NCI-H1694 (cell line): ENCODE measurements around the gene GTF2H1.
"Not testable (repeated sequence)": the region's sequence is repeated elsewhere in the genome, so short reads cannot be mapped to it uniquely, and the experiment has no call there.

Source experiments
- DNase-seq: peaks from one replicate; lab custom pipeline; 2025; lab: John Stamatoyannopoulos, UW

GTF2H1 gene

GRCh38 chr11:18319914-18320313 lies 2.5 kb upstream of the GTF2H1 start:
- no peak for DNase-seq

- DNase-seq: no peak
These were observed 1.8 kb upstream of the GTF2H1 start for GRCh38 chr11:18320617-18321016.

GRCh38 chr11:18321578-18321968 lies 794 bp upstream of the GTF2H1 start:
- DNase-seq: no peak

- no peak for DNase-seq
These were observed 627 bp downstream of the GTF2H1 start for GRCh38 chr11:18322818-18323570.

GRCh38 chr11:18323881-18324280 lies 1.5 kb downstream of the GTF2H1 start:
- DNase-seq: not testable (repeated sequence)

GRCh38 chr11:18324381-18324780 lies 2.0 kb downstream of the GTF2H1 start:
- DNase-seq: no peak

- DNase-seq: no peak
These were observed 7.0 kb downstream of the GTF2H1 start for GRCh38 chr11:18329196-18329870.

GRCh38 chr11:18330921-18331320 lies 8.6 kb downstream of the GTF2H1 start:
- DNase-seq: no peak

- no peak for DNase-seq
These were observed 9.9 kb downstream of the GTF2H1 start for GRCh38 chr11:18332302-18332701.

- DNase-seq: no peak
These were observed 10.5 kb downstream of the GTF2H1 start for GRCh38 chr11:18332891-18333290.

- no peak for DNase-seq
These were observed 25.2 kb downstream of the GTF2H1 start for GRCh38 chr11:18347471-18348125.

GRCh38 chr11:18352581-18352980 lies 30.2 kb downstream of the GTF2H1 start:
- no peak for DNase-seq

- DNase-seq: no peak
These were observed 36.3 kb downstream of the GTF2H1 start for GRCh38 chr11:18358646-18359045.

- no peak for DNase-seq
These were observed 38.8 kb downstream of the GTF2H1 start for GRCh38 chr11:18361154-18361553.

- DNase-seq: no peak
These were observed 42.2 kb downstream of the GTF2H1 start for GRCh38 chr11:18364495-18365073.

GRCh38 chr11:18365741-18366140 lies 43.4 kb downstream of the GTF2H1 start:
- DNase-seq: no peak

- no peak for DNase-seq
These were observed 43.9 kb downstream of the GTF2H1 start for GRCh38 chr11:18366286-18366685.

- no peak for DNase-seq
These were observed 45.1 kb downstream of the GTF2H1 start for GRCh38 chr11:18367431-18367830.

GRCh38 chr11:18368221-18368620 lies 45.9 kb downstream of the GTF2H1 start:
- DNase-seq: no peak

- DNase-seq: no peak
These were observed 47.0 kb downstream of the GTF2H1 start for GRCh38 chr11:18369398-18369797.

GRCh38 chr11:18371279-18371678 lies 48.9 kb downstream of the GTF2H1 start:
- DNase-seq: no peak

GRCh38 chr11:18372201-18372600 lies 49.8 kb downstream of the GTF2H1 start:
- no peak for DNase-seq

GRCh38 chr11:18374956-18375355 lies 52.6 kb downstream of the GTF2H1 start:
- DNase-seq: no peak
